ENCODE data around the gene DEGS1.
A peak's percentile ranks its signal among the peaks of the same experiment; 100 is the strongest.

The DEGS1 gene

DNA sequence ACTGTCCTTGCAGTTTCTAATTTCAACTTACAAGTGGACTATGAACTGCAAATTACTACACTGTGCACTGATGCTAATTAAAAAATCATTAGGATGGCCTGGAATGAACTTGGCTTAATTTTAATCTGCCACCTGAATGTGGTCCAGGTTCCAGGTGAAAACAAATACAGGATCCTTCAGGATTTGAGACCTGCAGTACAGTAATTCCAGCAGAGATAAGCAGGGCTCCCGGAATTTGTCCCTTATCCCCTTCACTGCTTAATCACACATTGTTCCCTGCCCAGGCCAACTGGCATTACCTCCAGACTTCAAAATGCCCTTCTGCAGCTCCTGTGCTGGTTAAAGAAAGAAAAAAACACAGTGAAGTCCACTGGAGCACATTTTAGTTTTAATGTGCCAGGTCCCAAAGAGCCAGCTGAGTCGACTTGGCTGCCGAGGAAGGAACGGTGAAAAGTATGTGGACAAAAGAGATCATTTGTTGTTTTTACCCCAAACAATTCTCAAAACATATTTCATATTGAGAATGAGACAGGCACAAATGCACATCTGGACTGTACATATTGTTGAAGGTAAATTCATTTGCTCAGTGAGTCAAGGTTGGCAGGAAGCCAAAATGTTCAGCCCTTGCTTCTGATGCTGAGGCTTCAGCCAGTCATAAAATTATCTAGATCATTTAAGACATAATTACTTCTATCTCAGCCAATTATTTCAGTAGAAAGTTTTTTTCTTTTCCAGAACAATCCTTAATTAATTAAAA is 28.3 kb downstream of the DEGS1 start:
- TF ChIP-seq, protein P1, sequence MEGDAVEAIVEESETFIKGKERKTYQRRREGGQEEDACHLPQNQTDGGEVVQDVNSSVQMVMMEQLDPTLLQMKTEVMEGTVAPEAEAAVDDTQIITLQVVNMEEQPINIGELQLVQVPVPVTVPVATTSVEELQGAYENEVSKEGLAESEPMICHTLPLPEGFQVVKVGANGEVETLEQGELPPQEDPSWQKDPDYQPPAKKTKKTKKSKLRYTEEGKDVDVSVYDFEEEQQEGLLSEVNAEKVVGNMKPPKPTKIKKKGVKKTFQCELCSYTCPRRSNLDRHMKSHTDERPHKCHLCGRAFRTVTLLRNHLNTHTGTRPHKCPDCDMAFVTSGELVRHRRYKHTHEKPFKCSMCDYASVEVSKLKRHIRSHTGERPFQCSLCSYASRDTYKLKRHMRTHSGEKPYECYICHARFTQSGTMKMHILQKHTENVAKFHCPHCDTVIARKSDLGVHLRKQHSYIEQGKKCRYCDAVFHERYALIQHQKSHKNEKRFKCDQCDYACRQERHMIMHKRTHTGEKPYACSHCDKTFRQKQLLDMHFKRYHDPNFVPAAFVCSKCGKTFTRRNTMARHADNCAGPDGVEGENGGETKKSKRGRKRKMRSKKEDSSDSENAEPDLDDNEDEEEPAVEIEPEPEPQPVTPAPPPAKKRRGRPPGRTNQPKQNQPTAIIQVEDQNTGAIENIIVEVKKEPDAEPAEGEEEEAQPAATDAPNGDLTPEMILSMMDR (IDR thresholded peaks at IDR 0.05; ENCODE audit: control insufficient read depth, extremely low read depth, insufficient read depth) = no peak
- DNase-seq (ENCODE audit: low read depth) = peak; percentile 75
- H3K4me3 ChIP-seq (ENCODE audit: low read depth, low read length) = no peak overlapping the region

GRCh38 chr1:224212618-224213061 is 29.6 kb downstream of the DEGS1 start:
- H3K4me3 ChIP-seq (ENCODE audit: low read depth, low read length) = no peak overlapping the region
- DNase-seq (ENCODE audit: low read depth) = no peak
- TF ChIP-seq, protein P1 (IDR thresholded peaks at IDR 0.05; ENCODE audit: control insufficient read depth, extremely low read depth, insufficient read depth) = no peak

- no peak for DNase-seq (ENCODE audit: low read depth)
- TF ChIP-seq, protein P1 (IDR thresholded peaks at IDR 0.05; ENCODE audit: control insufficient read depth, extremely low read depth, insufficient read depth) = no peak
- no peak overlapping the region for H3K4me3 ChIP-seq (ENCODE audit: low read depth, low read length)
Observed at GRCh38 chr1:224213438-224214119, 30.5 kb downstream of the DEGS1 start.

- no peak for DNase-seq (ENCODE audit: low read depth)
- no peak overlapping the region for H3K4me3 ChIP-seq (ENCODE audit: low read depth, low read length)
- TF ChIP-seq, protein P1 (IDR thresholded peaks at IDR 0.05; ENCODE audit: control insufficient read depth, extremely low read depth, insufficient read depth) = no peak
Observed at GRCh38 chr1:224216382-224216781, 33.3 kb downstream of the DEGS1 start.

DNA sequence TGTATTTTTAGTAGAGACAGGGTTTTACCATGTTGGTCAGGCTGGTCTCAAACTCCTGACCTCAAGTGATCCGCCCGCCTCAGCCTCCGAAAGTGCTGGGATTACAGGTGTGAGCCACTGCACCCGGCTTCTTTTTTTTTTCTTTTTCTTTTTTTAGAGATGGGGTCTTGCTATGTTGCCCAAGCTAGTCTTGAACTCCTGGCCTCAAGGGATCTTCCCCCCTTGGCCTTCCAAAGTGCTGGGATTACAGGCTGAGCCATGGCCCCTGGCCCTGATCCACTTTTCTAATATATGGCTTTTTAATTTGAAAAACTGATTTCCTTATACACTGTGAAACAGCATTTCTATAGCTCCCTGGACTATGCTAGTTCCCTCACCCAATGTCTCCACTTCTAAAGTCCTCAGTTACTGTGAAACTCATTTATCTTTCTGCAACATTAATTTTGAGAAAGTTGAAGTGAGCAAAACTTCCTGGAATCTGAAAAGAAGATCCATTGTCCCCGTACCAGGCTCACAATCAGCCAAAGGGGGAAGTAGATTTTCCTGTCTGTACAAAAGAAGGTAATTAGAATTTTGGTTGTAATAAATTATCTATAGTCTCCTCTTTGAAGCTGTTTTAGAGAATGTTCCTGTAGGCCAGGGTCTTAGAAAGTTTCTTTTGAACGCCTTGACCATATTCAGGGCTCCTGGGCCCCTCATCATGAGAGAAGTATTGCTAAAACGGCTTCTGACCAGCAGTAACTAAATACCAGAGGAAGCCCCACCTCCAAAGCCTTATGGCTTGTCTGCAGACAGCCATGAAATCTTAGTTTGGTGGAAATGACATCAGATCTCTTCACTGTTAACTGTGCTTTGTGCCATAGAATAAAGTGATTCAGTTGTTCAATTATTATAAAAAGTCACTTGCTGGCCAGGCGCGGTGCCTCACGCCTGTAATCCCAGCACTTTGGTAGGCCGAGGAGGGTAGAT is 34.9 kb downstream of the DEGS1 start:
- no peak overlapping the region for H3K4me3 ChIP-seq (ENCODE audit: low read depth, low read length)
- TF ChIP-seq, protein P1 (IDR thresholded peaks at IDR 0.05; ENCODE audit: control insufficient read depth, extremely low read depth, insufficient read depth) = no peak
- DNase-seq (ENCODE audit: low read depth) = no peak

GRCh38 chr1:224219011-224219611 is 36.1 kb downstream of the DEGS1 start:
- no peak overlapping the region for H3K4me3 ChIP-seq (ENCODE audit: low read depth, low read length)
- no peak for DNase-seq (ENCODE audit: low read depth)
- TF ChIP-seq, protein P1 (IDR thresholded peaks at IDR 0.05; ENCODE audit: control insufficient read depth, extremely low read depth, insufficient read depth) = no peak
